Mesenchymal stem cell (in vitro differentiated cells and primary cell): Measurements from ENCODE around the gene CACNA2D3.

Experiments
- DNase-seq: peaks from one replicate; pipeline ENCODE4 v3.0.0-alpha.2; 2013
- H2AFZ ChIP-seq: one replicate; pipeline ENCODE4 v1.6.1; 2013; ENCODE audit warnings: low read depth, mild to moderate bottlenecking, control low read depth, inconsistent platforms, low read length, moderate library complexity
- H2AK5ac ChIP-seq: 2 replicates; pipeline ENCODE4 v1.6.1; 2013; ENCODE audit warnings: low read length, moderate library complexity, mild to moderate bottlenecking, inconsistent platforms; ENCODE audit not compliant: severe bottlenecking
- H2BK120ac ChIP-seq: one replicate; pipeline ENCODE4 v1.6.1; 2013; ENCODE audit warnings: low read depth, mild to moderate bottlenecking, inconsistent platforms, low read length, moderate library complexity
- H2BK12ac ChIP-seq, 2 experiments: one replicate each; pipeline ENCODE4 v1.6.1; 2013; ENCODE audit warnings: inconsistent platforms in 2 of 2, low read length in 2 of 2, mild to moderate bottlenecking in 2 of 2, moderate library complexity in 2 of 2, control low read depth in 1 of 2
- H2BK15ac ChIP-seq: one replicate; pipeline ENCODE4 v1.6.1; 2013; ENCODE audit warnings: mild to moderate bottlenecking, low read depth, inconsistent platforms; ENCODE audit not compliant: poor library complexity, severe bottlenecking
- H2BK5ac ChIP-seq: 2 replicates; pipeline ENCODE4 v1.6.1; 2013; ENCODE audit warnings: low read depth, mild to moderate bottlenecking, low read length, control low read depth, inconsistent platforms; ENCODE audit not compliant: poor library complexity, severe bottlenecking
- H3K14ac ChIP-seq, 2 experiments: one replicate each; pipeline ENCODE4 v1.6.1; 2013; ENCODE audit warnings: inconsistent platforms in 2 of 2, low read length in 2 of 2, control low read depth in 1 of 2, mild to moderate bottlenecking in 1 of 2, moderate library complexity in 1 of 2
- H3K18ac ChIP-seq, 2 experiments: one replicate each; pipeline ENCODE4 v1.6.1; 2013; ENCODE audit warnings: inconsistent platforms in 2 of 2, low read length in 2 of 2, control low read depth in 1 of 2, low read depth in 1 of 2, mild to moderate bottlenecking in 1 of 2
- H3K23ac ChIP-seq, 2 experiments: one replicate each; pipeline ENCODE4 v1.6.1; 2013; ENCODE audit warnings: inconsistent platforms in 2 of 2, low read length in 2 of 2, mild to moderate bottlenecking in 2 of 2, moderate library complexity in 2 of 2, control low read depth in 1 of 2
- H3K27ac ChIP-seq: 2 replicates; pipeline ENCODE4 v1.5.1; 2013; ENCODE audit warnings: mild to moderate bottlenecking, moderate library complexity, low read length, control low read depth, inconsistent platforms; ENCODE audit not compliant: poor library complexity, severe bottlenecking
- H3K27me3 ChIP-seq, 2 experiments: 2 replicates each; pipeline versions ENCODE4 v1.6.1 to v1.7.0; 2013; ENCODE audit warnings: low read length in 2 of 2, mild to moderate bottlenecking in 2 of 2, moderate library complexity in 2 of 2, control low read depth in 1 of 2, inconsistent platforms in 1 of 2; ENCODE audit not compliant: control insufficient read depth in 1 of 2, insufficient read depth in 1 of 2
- H3K36me3 ChIP-seq, 2 experiments: 2 replicates each; pipeline versions ENCODE4 v1.6.1 to v1.7.0; 2013; ENCODE audit warnings: low read length in 2 of 2, control low read depth in 1 of 2, inconsistent platforms in 1 of 2, low read depth in 1 of 2, mild to moderate bottlenecking in 1 of 2; ENCODE audit not compliant: insufficient read depth in 2 of 2, control insufficient read depth in 1 of 2
- H3K4ac ChIP-seq, 2 experiments: one replicate each; pipeline ENCODE4 v1.6.1; 2013; ENCODE audit warnings: inconsistent platforms in 2 of 2, low read length in 2 of 2, mild to moderate bottlenecking in 2 of 2, moderate library complexity in 2 of 2, control low read depth in 1 of 2, low read depth in 1 of 2
- H3K4me1 ChIP-seq: 2 replicates; pipeline ENCODE4 v1.6.1; 2013; ENCODE audit warnings: low read depth, low read length, control low read depth; ENCODE audit not compliant: control insufficient read depth, insufficient read depth
- H3K4me2 ChIP-seq: 2 replicates; pipeline ENCODE4 v1.6.1; 2013; ENCODE audit warnings: low read length, mild to moderate bottlenecking, inconsistent platforms; ENCODE audit not compliant: poor library complexity, severe bottlenecking
- H3K4me3 ChIP-seq, 2 experiments: 2 replicates each; pipeline versions ENCODE4 v1.5.1 to v1.7.0; 2013; ENCODE audit warnings: low read length in 2 of 2, mild to moderate bottlenecking in 2 of 2, control low read depth in 1 of 2, low read depth in 1 of 2; ENCODE audit not compliant: insufficient read depth in 1 of 2
- H3K79me1 ChIP-seq: replicated peaks from 2 replicates; pipeline ENCODE4 v1.6.1; 2013; ENCODE audit warnings: mild to moderate bottlenecking, control low read depth, low read length, inconsistent platforms; ENCODE audit not compliant: poor library complexity, severe bottlenecking
- H3K9ac ChIP-seq: 2 replicates; pipeline ENCODE4 v1.7.0; 2013; ENCODE audit warnings: mild to moderate bottlenecking, low read length, moderate library complexity
- H3K9me3 ChIP-seq: 2 replicates; pipeline ENCODE4 v1.7.0; 2013; ENCODE audit warnings: mild to moderate bottlenecking, low read length; ENCODE audit not compliant: control insufficient read depth
- H4K8ac ChIP-seq: one replicate; pipeline ENCODE4 v1.6.1; 2013; ENCODE audit warnings: inconsistent platforms, mild to moderate bottlenecking, low read length, moderate library complexity
- H4K91ac ChIP-seq: one replicate; pipeline ENCODE4 v1.6.1; 2013; ENCODE audit warnings: mild to moderate bottlenecking, low read length, inconsistent platforms
- WGBS: methylation state at CpG from one replicate; pipeline ENCODE4 v1.1.7; 2013; ENCODE audit warnings: mixed read lengths; 5-methylcytosine and 5-hydroxymethylcytosine counted together

The CACNA2D3 gene

DNA sequence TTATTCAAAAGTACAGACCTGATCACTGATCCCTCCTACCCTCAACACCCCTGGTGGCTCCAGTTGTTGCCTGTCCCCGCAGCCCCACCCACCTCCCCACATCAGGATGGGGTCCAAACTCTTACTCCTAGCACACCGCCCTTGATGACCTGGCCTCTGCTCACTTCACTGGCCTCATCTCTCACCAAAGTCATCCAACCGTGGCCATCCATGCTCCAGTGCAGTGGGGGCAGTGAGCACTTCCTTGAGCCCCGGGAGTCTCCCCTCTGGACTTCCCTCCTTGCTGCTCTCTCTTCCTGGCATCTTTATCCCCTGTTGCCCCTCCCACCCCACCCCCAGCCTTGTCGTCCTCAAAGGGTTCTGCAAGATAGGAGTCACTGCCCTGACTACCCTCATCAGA lies 191.1 kb downstream of the CACNA2D3 start:
- Histone ChIP-seq H3K36me3 (no peaks in the 10 kb centered on the region), H2BK12ac (no peak overlapping the region), H2AFZ (no peak overlapping the region), H3K4me2 (no peak overlapping the region), H4K8ac (no peak overlapping the region), H3K14ac (no peak overlapping the region), H2AK5ac (no peak overlapping the region), H3K27ac (no peak overlapping the region), H3K18ac (no peak overlapping the region), H2BK120ac (no peak overlapping the region), H2BK15ac (no peak overlapping the region), H3K4me1 (no peaks in the 10 kb centered on the region), H3K79me1 (no peaks in the 10 kb centered on the region), H3K27me3 (peaks cover 0 to 4% of the 10 kb centered on the region in 2 experiments), H3K9ac (no peak overlapping the region), H4K91ac (no peak overlapping the region), H3K23ac (no peak overlapping the region), H2BK5ac (no peak overlapping the region), H3K4ac (no peak overlapping the region), H3K9me3 (no peaks in the 10 kb centered on the region), H3K4me3 (no peak overlapping the region)
- WGBS = 68% methylated on average over 5 of the region's 5 CpGs
- DNase-seq = no peak

DNA sequence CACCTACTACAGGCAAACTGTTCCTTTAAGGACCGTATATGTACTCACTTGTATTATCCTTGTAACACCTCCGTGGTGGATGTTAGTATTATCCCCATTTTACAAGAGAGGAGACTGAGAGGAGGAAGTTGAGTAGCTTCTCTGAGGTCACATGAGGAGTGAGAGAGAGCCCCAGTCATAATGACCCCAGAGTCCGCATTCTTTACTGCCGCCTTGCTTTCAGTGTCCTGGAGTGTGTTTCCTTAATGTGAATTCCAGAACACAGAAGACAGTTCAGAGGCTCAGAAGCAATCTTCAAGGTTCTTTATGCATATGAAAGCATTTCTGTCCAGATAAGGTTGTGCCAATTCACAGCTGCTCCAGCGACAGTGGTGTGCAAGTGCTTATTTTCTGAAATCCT lies 199.2 kb downstream of the CACNA2D3 start:
- Histone ChIP-seq H3K23ac (no peak overlapping the region), H3K4me3 (no peak overlapping the region), H3K9ac (no peak overlapping the region), H3K9me3 (no peaks in the 10 kb centered on the region), H3K27ac (no peak overlapping the region), H3K4me2 (no peak overlapping the region), H4K8ac (no peak overlapping the region), H3K18ac (no peak overlapping the region), H3K79me1 (no peaks in the 10 kb centered on the region), H2BK15ac (no peak overlapping the region), H2BK5ac (no peak overlapping the region), H4K91ac (no peak overlapping the region), H3K4me1 (no peaks in the 10 kb centered on the region), H2BK12ac (no peak overlapping the region), H3K4ac (no peak overlapping the region), H2BK120ac (no peak overlapping the region), H3K14ac (no peak overlapping the region), H2AFZ (no peak overlapping the region), H3K36me3 (no peaks in the 10 kb centered on the region), H2AK5ac (no peak overlapping the region), H3K27me3 (no peaks in the 10 kb centered on the region)
- WGBS = 20% methylated on average over 4 of the region's 5 CpGs
- DNase-seq = no peak

DNA sequence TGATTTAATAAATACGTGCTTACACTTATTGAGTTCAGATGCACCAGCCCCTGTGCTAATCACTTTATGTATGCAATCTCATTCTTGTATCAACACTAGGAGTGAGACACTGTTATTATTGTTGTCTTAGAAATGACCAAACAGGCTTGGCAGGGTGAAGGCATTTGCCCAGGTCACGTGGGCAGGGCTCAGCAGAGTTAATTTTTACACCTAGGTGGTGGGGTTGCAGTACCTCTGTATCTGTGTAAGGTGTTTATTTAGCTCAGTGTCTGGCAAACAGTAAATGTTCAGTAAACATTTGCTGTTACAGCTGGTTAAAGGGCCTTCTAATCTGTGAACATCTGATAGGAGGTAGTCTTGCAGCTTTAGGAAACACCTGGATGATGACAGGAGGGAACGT lies 200.0 kb downstream of the CACNA2D3 start:
- Histone ChIP-seq H4K8ac (no peak overlapping the region), H3K27me3 (no peaks in the 10 kb centered on the region)
- 51% methylated on average over 2 of the region's 3 CpGs for WGBS

DNA sequence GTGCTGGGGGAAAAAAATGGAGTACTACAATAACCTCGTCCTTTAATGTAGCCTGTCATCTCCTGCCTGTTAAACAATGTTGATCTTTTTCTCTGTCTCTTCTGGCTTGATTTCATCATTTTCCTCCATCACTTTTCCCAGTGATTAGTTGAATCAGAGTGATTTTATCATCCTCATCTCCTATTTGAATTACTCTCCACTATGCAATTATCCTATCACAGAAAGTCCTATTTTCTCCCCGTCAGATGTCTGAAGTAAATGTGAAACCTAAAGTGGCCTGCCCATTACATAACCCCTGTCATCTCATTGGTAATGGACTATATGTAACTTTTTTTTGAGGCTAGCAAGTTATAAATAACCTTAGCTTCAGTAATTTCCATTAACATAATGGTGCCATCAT lies 201.8 kb downstream of the CACNA2D3 start:
- Histone ChIP-seq H3K9ac (no peak overlapping the region), H3K36me3 (no peaks in the 10 kb centered on the region), H2AK5ac (no peak overlapping the region), H2AFZ (no peak overlapping the region), H2BK5ac (no peak overlapping the region), H3K4me2 (no peak overlapping the region), H2BK12ac (no peak overlapping the region), H3K9me3 (no peaks in the 10 kb centered on the region), H3K27me3 (no peaks in the 10 kb centered on the region), H3K4me1 (no peaks in the 10 kb centered on the region), H3K4ac (no peak overlapping the region), H3K4me3 (no peak overlapping the region), H4K8ac (no peak overlapping the region), H3K27ac (no peak overlapping the region), H3K23ac (no peak overlapping the region), H4K91ac (no peak overlapping the region), H3K18ac (no peak overlapping the region), H2BK120ac (no peak overlapping the region), H3K79me1 (no peaks in the 10 kb centered on the region), H2BK15ac (no peak overlapping the region), H3K14ac (no peak overlapping the region)
- DNase-seq = no peak
- 56% methylated on average over 2 of the region's 2 CpGs for WGBS

More for the DNA sequence above, 200.0 kb downstream of the CACNA2D3 start:
- no peak overlapping the region for H3K23ac ChIP-seq
- no peak overlapping the region for H2BK15ac ChIP-seq
- no peak overlapping the region for H2BK120ac ChIP-seq
- no peaks in the 10 kb centered on the region for H3K4me1 ChIP-seq
- H3K9ac ChIP-seq = no peak overlapping the region
- H4K91ac ChIP-seq = no peak overlapping the region
- H3K9me3 ChIP-seq = no peaks in the 10 kb centered on the region
- no peaks in the 10 kb centered on the region for H3K36me3 ChIP-seq
- H2AFZ ChIP-seq = no peak overlapping the region
- DNase-seq = no peak
- no peak overlapping the region for H3K4ac ChIP-seq
- H2BK5ac ChIP-seq = no peak overlapping the region
- no peak overlapping the region for H3K18ac ChIP-seq
- H3K4me2 ChIP-seq = no peak overlapping the region
- no peaks in the 10 kb centered on the region for H3K79me1 ChIP-seq
- no peak overlapping the region for H3K14ac ChIP-seq
- H3K4me3 ChIP-seq = no peak overlapping the region
- no peak overlapping the region for H2BK12ac ChIP-seq
- H3K27ac ChIP-seq = no peak overlapping the region
- no peak overlapping the region for H2AK5ac ChIP-seq
